Measurements from ENCODE around the gene MAMLD1. TPM values are rescaled to one million over a fixed set of nuclear protein-coding genes. Genes with fewer than 3 reads are reported as not detected.

MAMLD1 gene, protein sequence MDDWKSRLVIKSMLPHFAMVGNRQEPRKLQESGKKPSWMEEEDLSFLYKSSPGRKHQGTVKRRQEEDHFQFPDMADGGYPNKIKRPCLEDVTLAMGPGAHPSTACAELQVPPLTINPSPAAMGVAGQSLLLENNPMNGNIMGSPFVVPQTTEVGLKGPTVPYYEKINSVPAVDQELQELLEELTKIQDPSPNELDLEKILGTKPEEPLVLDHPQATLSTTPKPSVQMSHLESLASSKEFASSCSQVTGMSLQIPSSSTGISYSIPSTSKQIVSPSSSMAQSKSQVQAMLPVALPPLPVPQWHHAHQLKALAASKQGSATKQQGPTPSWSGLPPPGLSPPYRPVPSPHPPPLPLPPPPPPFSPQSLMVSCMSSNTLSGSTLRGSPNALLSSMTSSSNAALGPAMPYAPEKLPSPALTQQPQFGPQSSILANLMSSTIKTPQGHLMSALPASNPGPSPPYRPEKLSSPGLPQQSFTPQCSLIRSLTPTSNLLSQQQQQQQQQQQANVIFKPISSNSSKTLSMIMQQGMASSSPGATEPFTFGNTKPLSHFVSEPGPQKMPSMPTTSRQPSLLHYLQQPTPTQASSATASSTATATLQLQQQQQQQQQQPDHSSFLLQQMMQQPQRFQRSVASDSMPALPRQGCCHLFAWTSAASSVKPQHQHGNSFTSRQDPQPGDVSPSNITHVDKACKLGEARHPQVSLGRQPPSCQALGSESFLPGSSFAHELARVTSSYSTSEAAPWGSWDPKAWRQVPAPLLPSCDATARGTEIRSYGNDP
- total RNA-seq (1 to 10 TPM; 1.2 to 4.2 (median 2.3) TPM), polyA plus RNA-seq (1 to 10 TPM; 1.4 to 2.7 TPM)
- long read RNA-seq, donor 1 = 0 reads
- long read RNA-seq, donor 2, full-length matches to known transcripts = 1 of 2 reads
- long read RNA-seq, donor 2, partial matches to known transcripts = 0 of 2 reads
- long read RNA-seq, donor 2, other reads (novel, unspliced or antisense) = 1 of 2 reads
- long read RNA-seq, donor 3 = 0 reads

DNA sequence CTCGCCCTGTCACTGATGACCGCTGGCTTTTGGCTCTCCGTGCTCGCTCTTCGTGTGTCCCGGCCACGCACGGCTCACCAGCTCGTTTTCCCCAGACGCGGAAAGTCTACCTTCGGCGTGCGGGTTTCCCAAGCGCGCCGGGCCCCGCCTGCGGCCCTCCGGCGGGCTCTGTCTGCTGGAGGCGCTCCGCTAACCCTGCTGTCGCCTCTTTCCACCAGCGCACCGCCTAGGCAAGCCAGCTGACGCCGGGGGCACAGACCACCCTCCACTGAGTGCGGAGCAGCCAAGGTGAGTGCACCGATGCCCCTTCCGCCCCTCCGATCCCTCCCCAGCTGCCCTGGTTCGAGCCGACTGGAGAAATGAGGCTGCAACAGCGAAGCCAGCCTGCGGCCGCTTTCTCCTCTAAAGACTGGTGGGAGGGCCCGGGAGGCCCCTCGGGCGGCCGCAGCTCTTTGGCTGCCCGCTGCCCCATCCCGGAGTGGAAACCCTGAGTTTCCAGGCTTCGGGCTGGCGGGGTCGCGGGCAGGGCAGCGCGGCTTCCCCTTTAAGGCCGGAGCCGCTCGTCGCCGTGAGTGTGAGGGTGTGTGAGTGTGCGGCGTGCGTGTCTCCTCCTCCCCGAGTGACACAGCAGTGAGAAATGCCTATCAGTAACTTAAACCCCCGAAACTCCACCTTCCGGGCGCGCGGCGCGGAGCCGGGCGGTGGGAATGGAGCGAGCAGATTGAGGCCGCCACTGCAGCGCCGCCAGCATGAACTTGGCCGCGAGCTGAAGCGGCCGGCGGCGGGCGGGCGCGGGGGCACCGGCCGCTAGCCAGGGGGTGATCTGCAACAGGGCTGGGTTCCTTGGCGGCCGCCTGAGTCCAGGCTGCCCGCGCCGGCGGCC is at the start of gene MAMLD1:
Gene MAMLD1 (plus strand): TSS at position 719 of the 883 bp plus-strand sequence. CDS start 82,200 bp downstream, outside the sequence.
- H3K4me3 ChIP-seq = peak within 1 kb of the TSS; percentile 52 to 73 (median 62)
- peaks cover 0 to 74% (median 0%) of the 10 kb centered on the region in 7 donors for H3K27me3 ChIP-seq
- peak in 2 of 9 donors; percentile 30 to 35 for TF ChIP-seq CTCF (IDR thresholded peaks at IDR 0.05)
- H3K4me1 ChIP-seq = peaks cover 0 to 22% (median 10%) of the 10 kb centered on the region in 9 donors
- H3K9me3 ChIP-seq = peaks cover 0 to 4% (median 0%) of the 10 kb centered on the region in 11 donors
- intact Hi-C loops (cut with DNase I) = loop anchor here in 7 of 10 donors (5.0 to 10.0 kb wide), 5 partner anchors 122 to 401 kb away; no protein-coding TSS in a partner anchor
- DNase-seq (peak; percentile 68), ATAC-seq (peak; percentile 52 to 79 (median 68))
- H3K36me3 ChIP-seq = no peaks in the 10 kb centered on the region
- peak within 1 kb of the TSS in 9 of 10 donors; percentile 72 to 88 (median 82) for H3K27ac ChIP-seq
- WGBS, 2 donors = 0 to 1% methylated on average over 67 to 80 of the region's 88 CpGs

- intact Hi-C loops (cut with DNase I) = no loop called here
- no peak for TF ChIP-seq CTCF (IDR thresholded peaks at IDR 0.05)
- H3K4me3 ChIP-seq = no peak overlapping the region
- WGBS, 2 donors = 70 to 86% methylated on average over 3 to 5 of the region's 5 CpGs
- H3K27me3 ChIP-seq = no peaks in the 10 kb centered on the region
- no peaks in the 10 kb centered on the region for H3K4me1 ChIP-seq
- no peaks in the 10 kb centered on the region for H3K9me3 ChIP-seq
- H3K27ac ChIP-seq = no peak overlapping the region
- DNase-seq (no peak), ATAC-seq (no peak)
- no peaks in the 10 kb centered on the region for H3K36me3 ChIP-seq
These were observed 49.6 kb upstream of the MAMLD1 start for GRCh38 chrX:150313514-150313913.

- DNase-seq (no peak), ATAC-seq (no peak)
- H3K4me1 ChIP-seq = no peaks in the 10 kb centered on the region
- no peaks in the 10 kb centered on the region for H3K36me3 ChIP-seq
- H3K27ac ChIP-seq = no peak overlapping the region
- WGBS, 2 donors = 84 to 99% methylated on average over 3 of the region's 3 CpGs
- H3K9me3 ChIP-seq = no peaks in the 10 kb centered on the region
- TF ChIP-seq CTCF (IDR thresholded peaks at IDR 0.05) = no peak
- no peak overlapping the region for H3K4me3 ChIP-seq
- H3K27me3 ChIP-seq = no peaks in the 10 kb centered on the region
- intact Hi-C loops (cut with DNase I) = no loop called here
These were observed 48.9 kb upstream of the MAMLD1 start for GRCh38 chrX:150314186-150314585.

All from heart right ventricle (tissue), 16 donors.